ENCODE results near the gene DKK3.
"Not testable (repeated sequence)": the region's sequence is repeated elsewhere in the genome, so short reads cannot be mapped to it uniquely, and the experiment has no call there.

Gene DKK3

GRCh38 chr11:12007769-12008737 is at the start of gene DKK3:
Gene DKK3 (minus strand): TSS chr11:12008626. CDS start chr11:12008582, 44 bp downstream.
- DNase-seq: no peak

- no peak for DNase-seq
Observed at GRCh38 chr11:12057299-12057980, 49.0 kb upstream of the DKK3 start.

GRCh38 chr11:12056119-12056518 is 47.7 kb upstream of the DKK3 start:
- DNase-seq: no peak

DNA sequence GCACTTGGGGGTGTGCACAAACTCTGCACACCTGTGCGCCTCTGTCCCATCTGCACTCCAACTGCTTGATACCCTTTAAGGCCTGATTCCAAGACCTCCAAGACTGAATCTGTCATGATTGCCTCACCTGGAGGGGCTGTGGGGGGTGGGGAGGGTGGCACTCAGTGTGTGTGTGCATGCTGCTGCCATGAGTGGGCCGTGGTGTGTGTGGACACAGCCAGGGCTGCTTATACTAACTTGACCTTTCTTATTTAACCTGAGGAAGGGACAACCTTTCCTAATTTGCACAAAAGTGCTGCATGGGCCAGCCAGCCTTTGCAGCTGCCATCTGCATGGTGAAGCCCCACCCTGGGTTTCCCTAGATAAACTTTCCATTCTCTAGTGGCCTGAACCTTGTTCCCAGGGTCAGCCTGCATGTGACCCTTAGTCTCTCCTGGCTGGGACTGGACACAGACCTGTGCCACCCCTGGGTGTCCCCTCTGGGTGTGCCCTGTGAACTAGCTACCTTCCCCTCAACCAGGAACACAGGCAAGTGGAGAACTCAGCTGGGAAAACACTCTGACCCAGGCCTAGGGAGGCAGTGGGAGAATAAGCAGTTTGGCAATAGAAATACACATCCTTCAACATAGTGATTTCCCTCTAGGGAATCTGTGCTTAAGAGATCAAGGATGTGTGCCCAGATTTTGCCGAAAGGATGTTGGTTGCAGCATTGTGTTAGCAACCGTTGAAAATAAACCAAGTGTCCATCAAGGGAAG is 45.4 kb upstream of the DKK3 start:
- no peak for DNase-seq

GRCh38 chr11:12052676-12053605 is 44.5 kb upstream of the DKK3 start:
- DNase-seq: peak; percentile 44

DNA sequence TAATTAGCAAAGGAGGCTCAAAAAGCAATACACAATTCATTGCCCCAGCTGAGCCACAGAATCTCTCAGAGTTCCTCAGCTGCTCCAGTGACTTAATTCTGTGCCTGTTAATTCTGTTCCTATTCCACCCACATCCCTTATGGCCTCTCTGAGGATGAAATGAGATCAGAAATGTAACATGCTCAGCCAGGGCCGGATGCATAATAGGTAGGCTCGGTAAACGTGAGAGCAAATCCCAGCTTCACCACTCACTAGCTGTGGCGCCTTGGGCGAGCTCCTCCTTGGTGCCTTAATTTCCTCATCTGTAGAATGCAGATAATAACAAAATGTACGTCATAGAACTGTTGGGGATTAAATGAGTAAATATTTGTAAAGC is 42.8 kb upstream of the DKK3 start:
- DNase-seq: no peak

DNA sequence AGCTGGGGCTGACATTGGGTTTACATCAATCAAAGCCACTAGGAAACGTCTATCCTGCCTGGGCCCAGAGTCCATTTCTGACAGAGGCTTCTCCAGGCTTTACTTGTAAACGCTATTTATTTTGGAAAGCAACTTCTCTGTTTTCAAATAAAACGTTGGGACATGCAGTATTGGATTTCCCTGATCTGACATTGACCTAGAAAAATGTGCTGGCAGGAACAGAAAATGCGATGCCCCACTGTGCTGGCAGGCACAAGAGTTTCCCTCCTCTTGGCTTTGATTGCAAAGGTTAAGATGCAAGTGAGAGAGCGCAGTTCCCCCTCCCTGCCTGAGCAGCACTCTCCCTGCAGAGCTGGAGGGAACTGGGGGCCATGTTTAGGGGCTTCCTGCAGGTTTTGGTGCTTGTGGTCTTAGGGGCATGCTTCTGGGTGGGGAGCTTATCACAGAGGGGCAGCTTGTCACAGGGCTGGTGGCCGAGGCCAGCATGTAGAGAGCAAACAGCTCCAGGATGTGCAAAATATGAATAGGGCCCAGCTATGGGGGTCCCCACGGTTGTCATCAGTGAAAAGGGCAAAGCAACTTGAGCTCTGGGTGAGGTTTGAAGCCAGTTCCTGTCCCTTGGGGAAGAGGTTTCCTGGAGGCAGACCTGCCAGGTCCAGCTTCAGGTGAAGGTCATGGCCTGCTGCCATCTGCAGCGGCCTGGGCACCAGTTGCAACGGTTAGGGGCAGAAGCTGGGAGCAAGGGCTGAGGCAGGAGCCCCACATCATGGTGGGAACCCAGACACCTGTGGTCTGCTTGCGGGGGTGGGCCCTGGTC is 42.3 kb upstream of the DKK3 start:
- DNase-seq: no peak

GRCh38 chr11:12048936-12049790 is 40.7 kb upstream of the DKK3 start:
- DNase-seq: no peak

- no peak for DNase-seq
Observed at GRCh38 chr11:12046636-12047236, 38.3 kb upstream of the DKK3 start.

DNA sequence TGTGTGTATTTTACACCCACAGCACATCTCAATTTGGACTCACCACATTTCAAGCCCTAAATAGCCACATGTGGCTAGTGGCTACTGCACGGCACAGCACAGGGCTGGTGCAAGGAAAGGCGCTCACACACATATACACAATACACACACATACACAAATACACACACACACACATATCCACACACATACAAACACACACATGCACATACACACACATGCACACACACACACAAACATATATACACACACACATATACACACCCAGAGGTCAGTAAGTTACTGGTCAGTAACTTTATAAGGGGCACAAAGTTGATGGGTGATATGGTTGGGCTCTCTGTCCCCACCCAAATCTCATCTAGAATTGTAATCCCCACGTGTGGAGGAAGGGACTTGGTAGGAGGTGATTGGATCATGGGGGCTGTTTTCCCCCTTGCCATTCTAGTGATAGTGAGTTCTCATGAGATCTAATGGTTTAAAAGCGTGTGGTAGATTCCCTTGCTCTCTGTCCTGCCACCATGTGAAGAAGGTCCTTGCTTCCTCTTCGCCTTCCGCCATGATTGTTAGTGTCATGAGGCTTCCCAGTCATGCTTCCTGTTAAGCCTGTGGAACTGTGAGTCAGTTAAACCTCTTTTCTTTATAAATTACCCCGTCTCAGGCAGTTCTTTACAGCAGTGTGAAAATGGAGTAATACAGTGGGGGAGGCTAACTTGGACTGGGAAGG is 37.6 kb upstream of the DKK3 start:
- DNase-seq: no peak

GRCh38 chr11:12044799-12045198 is 36.4 kb upstream of the DKK3 start:
- no peak for DNase-seq

DNA sequence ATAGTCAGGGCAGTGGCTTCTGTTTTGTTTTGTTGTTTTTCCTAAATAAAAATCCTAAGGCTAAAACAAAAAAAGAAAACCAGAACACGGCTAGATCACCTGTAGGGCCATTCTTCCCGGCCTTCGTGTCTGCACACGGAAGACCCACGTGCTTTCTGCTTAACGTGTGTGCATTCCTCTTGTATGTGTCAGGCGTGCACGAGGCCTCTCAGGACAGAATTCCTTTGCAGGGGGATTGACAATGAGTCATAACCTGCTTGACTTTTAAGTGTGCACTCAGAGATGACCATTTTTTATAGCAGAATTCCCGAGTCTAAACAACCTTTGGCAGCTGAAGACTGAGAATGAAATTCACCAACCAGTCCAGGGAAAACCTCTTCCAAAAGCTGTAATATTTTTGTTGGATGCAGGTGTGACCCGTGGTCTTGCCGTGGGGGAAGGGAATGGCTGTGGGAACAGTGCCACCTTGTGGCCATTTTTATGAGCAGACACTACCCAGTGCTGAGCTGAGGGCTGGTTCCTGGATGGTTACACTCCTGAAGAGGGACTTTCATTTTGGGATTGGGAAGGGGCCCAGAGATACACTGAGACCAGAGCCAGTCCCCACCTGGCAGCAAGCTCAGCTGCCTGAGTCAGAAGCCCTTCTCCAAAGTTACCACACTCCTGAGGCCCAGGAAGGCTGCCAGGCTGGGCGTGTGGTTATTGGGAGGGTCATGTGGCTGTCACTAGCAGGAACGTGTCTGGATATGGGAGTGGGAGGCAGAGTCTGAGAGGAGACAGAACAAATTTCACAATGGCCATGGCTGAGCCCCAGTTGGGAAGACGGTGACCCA is 35.7 kb upstream of the DKK3 start:
- peak; percentile 80 for DNase-seq

- no peak for DNase-seq
Observed at GRCh38 chr11:12043221-12043620, 34.8 kb upstream of the DKK3 start.

DNA sequence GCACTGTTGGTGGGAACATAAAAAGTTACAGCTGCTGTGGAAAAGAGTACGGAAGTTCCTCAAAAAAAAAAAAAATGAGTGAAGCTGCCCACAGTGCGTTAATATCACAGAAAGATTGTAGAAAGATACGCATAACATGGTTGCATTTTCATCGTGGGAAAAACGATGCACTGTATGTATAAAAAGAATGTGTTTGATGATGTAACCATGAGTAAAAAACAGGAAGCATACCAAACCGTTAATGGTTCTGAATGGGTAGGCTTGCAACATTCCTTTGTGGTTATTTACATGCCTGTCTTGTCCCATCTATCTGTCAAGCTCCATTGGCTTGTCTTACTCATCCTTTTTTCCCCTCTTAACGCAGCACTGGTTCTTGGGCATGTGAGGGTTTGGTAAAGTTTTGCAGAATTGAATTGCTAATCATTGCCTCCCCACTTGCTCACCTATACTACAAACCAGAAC is 33.8 kb upstream of the DKK3 start:
- no peak for DNase-seq

GRCh38 chr11:12040719-12041118 is 32.3 kb upstream of the DKK3 start:
- not testable (repeated sequence) for DNase-seq

GRCh38 chr11:12032968-12033367 is 24.5 kb upstream of the DKK3 start:
- DNase-seq: no peak

DNA sequence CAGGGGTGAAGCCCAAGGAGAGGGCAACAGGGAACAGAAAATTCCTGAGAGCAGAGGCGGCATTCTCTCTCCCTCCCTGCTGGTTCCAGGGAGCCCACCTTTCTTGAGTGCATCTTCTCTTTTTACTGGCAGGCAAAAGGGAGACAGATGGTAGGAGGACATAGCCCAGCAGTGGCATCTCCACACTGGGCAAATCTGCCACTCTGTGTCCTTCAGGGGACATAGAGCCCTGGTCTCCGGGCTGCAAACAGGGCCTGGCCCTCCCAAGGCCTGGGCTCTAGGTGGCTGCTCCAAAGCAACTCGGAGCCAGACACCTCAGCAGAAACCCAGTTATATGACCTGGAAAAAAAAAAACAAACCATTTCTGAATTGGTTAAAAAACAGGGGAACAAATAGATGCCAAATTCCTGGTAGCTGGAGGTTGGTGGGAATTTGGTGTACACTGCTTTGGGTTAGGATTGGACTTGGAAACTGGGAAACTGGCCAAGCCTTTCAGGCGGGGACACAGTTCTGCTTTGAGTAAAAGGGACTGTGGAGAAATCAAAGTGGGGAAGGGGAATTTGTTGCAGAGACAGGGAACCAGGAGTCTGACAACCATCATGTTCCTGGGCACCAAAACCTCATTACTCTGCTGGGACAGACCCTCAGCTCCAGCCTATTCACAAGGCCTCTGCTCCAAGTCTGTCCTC is 23.6 kb upstream of the DKK3 start:
- DNase-seq: no peak

Measured in stimulated activated CD8-positive, alpha-beta memory T cell treated with anti-CD3 and anti-CD28 coated beads, Interleukin-4, amount 100 ng/mL, for 48 hours (primary cell).